Mononuclear cell (primary cell): ENCODE measurements around the gene B4GALNT1. TPM values are rescaled to one million over a fixed set of nuclear protein-coding genes. Genes with fewer than 3 reads are reported as not detected.
"Not testable (repeated sequence)": the region's sequence is repeated elsewhere in the genome, so short reads cannot be mapped to it uniquely, and the experiment has no call there.

Experiments used
- H3K27me3 ChIP-seq: 2 replicates; pipeline ENCODE4 v1.6.0; 2011; ENCODE audit warnings: low read length, control low read depth; ENCODE audit not compliant: insufficient read depth
- H3K4me1 ChIP-seq: 2 replicates; pipeline ENCODE4 v1.5.1; 2011; ENCODE audit warnings: mild to moderate bottlenecking, low read length, control low read depth; ENCODE audit not compliant: insufficient read depth
- H3K4me3 ChIP-seq: 2 replicates; pipeline ENCODE4 v1.5.1; 2011; ENCODE audit warnings: mild to moderate bottlenecking, low read length, moderate library complexity
- H3K9me3 ChIP-seq: 2 replicates; pipeline ENCODE4 v1.5.1; 2011; ENCODE audit warnings: low read depth, mild to moderate bottlenecking, control low read depth, low read length
- total RNA-seq: library from RNA; depleted of rRNA; stranded (reverse); fragments of >200 nt; gene quantifications from one replicate; pipeline ENCODE4 v1.2.3, GENCODE V29; 2012

B4GALNT1 gene
- total RNA-seq, 1 donor = under 0.01 TPM

DNA sequence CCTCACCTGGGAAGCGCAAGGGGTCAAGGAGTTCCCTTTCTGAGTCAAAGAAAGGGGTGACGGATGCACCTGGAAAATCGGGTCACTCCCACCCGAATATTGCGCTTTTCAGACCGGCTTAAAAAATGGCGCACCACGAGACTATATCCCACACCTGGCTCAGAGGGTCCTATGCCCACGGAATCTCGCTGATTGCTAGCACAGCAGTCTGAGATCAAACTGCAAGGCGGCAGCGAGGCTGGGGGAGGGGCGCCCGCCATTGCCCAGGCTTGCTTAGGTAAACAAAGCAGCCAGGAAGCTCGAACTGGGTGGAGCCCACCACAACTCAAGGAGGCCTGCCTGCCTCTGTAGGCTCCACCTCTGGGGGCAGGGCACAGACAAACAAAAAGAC is 13.7 kb upstream of the B4GALNT1 start:
- H3K9me3 ChIP-seq, H3K4me1 ChIP-seq, H3K27me3 ChIP-seq, H3K4me3 ChIP-seq: not testable (repeated sequence)

DNA sequence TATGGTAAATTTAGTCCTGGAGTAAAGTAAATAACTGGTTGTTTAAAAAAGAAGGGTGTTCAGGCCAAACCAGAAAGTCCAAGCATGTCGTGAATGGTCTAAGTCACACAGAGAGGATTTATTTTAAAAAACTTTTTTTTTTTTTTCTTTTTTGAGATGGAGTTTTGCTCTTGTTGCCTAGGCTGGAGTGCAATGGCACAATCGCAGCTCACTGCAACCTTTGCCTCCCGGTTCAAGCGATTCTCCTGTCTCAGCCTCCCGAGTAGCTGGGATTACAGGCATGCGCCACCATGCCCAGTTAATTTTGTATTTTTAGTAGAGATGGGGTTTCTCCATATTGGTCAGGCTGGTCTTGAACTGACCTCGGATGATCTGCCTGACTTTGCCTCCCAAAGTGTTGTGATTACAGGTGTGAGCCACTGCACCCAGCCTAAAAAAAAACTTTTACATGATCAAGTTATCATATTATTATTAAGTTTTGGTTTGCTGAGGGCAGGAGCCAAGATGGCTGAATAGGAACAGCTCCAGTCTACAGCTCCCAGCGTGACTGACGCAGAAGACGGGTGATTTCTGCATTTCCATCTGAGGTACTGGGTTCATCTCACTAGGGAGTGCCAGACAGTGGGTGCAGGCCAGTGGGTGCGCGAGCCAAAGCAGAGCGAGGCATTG is 13.1 kb upstream of the B4GALNT1 start:
- not testable (repeated sequence) for H3K9me3 ChIP-seq, H3K4me1 ChIP-seq, H3K27me3 ChIP-seq, H3K4me3 ChIP-seq

DNA sequence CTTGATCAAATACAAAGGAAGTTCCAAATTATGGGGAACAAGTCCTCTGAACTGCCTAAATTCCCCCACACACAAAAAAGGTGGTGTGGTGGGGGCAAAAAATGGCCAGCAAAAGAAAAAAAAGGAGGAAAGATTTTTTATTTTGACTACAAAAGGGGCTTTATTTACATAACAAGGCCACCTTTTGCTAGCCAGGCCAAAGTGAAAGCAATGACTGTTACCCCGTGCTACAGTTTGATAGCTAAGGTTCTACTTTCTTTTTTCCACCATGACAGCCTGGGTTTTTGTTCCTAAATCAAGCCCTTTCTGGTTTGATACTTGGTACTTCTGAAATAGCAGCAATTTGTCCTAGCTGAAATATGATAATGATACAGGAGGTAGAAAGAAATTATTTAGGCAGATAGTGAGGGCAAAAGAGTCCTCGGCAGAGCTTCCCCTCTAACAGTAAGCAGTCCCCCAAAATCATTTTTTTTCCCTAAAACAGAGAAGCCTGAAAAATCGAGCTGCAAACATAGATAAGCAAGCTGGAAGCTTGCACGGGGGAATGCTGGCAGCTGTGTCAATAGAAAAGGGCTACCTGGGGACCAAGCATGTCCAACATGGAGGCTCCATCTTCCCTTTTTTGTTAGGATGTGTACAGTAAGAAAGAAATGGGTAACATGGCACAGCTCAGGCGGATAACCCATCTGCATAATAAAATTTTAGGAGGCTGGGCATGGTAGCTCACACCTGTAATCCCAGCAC is 8.9 kb upstream of the B4GALNT1 start:
- Histone ChIP-seq H3K9me3 (peaks cover 5% of the 10 kb centered on the region), H3K27me3 (peaks cover 6% of the 10 kb centered on the region), H3K4me1 (no peaks in the 10 kb centered on the region), H3K4me3 (no peak overlapping the region)

DNA sequence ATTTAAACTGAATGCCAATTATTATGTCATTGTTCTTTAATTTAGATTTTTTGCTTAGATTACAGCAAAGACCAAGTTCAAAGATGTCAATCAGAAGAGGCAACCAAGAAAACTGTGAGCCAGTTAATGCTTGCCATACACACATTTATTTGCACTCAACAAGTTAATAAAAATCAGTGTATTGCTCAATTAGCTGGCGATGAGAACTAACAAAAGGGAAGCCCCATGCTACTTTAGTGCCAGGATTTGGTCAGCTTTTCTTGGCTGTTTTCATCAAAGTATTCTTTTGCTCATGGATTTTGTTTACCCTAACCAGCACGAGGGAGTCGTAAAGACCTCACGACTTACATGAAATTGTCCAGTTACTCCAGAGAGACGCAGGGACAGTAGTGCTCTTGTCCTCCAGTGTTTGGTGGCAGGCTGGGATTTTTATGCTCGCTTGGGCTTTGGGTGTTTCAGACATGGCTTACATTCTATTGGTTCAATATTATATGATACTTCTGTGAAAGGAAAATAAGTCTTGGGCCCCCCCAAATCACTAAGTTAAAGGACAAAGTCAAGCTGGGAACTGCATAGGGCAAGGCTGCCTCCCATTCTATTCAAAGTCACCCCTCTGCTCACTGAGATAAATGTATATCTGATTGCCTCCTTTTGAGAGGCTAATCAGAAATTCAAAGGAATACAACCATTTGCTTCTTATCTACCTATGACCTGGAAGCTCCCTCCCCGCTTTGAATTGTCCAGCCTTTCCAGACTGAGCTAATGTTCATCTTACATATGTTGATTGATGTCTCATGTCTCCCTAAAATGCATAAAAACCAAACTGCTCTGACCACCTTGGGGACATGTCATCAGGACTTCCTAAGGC is 7.4 kb upstream of the B4GALNT1 start:
- H3K4me1 ChIP-seq = no peaks in the 10 kb centered on the region
- H3K27me3 ChIP-seq = peaks cover 12% of the 10 kb centered on the region
- H3K9me3 ChIP-seq = peaks cover 5% of the 10 kb centered on the region
- no peak overlapping the region for H3K4me3 ChIP-seq

DNA sequence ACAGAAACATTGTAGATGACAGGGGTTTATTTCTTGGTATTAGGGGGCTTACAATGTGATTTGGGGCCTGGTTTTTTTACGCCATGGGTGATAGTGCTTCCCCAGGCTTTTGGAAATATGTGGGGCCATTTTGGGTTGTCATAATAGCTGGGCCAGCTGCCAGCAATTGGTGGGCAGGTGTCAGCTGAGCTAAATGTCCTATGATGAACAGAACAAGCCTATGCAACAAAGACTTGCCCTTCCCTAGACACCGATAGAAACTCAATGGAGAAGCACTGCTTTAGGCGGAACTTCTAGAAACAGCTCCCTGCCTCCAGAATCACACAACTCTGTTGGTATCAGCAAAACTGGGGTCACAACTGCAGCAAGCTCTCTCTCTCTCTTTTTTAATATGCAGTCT is 5.1 kb upstream of the B4GALNT1 start:
- Histone ChIP-seq H3K4me3 (no peak overlapping the region), H3K9me3 (no peaks in the 10 kb centered on the region), H3K4me1 (peaks cover 6% of the 10 kb centered on the region), H3K27me3 (peaks cover 25% of the 10 kb centered on the region)

DNA sequence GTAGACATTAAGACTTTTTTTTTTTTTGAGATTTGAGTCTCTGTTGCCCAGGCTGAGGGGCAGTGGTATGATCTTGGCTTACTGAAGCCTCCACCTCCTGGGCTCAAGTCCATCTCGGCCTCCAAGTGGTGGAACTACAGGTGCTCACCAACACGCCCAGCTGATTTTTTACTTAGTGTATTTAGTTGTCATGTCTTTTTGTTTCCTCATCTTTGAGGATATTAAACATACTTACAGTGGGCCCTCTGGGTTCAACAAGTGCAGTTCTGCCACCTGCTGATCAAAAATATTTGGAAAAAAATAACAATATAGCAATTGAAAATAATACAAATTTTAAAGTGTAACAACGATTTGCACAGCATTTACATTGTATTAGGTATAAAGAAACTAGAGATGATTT is 4.4 kb upstream of the B4GALNT1 start:
- no peak overlapping the region for H3K4me3 ChIP-seq
- peaks cover 32% of the 10 kb centered on the region for H3K27me3 ChIP-seq
- no peaks in the 10 kb centered on the region for H3K9me3 ChIP-seq

DNA sequence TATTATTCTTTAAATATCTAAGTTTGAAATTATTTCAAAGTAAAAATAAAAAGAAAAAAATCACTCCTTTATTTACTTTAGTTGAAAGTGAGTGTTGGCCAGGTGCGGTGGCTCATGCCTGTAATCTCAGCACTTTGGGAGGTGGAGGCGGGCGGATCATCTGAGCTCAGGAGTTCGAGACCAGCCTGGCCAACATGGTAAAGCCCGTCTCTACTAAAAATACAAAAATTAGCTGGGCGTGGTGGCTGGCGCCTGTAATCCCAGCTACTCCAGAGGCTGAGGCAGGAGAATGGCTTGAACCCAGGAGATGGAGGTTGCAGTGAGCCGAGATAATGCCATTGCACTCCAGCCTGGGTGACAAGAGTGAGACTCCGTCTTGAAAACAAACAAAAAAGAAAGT is 3.7 kb upstream of the B4GALNT1 start:
- not testable (repeated sequence) for H3K4me3 ChIP-seq, H3K9me3 ChIP-seq
- peaks cover 39% of the 10 kb centered on the region for H3K27me3 ChIP-seq
- peaks cover 18% of the 10 kb centered on the region for H3K4me1 ChIP-seq

More for the DNA sequence above, 4.4 kb upstream of the B4GALNT1 start:
- peaks cover 12% of the 10 kb centered on the region for H3K4me1 ChIP-seq

DNA sequence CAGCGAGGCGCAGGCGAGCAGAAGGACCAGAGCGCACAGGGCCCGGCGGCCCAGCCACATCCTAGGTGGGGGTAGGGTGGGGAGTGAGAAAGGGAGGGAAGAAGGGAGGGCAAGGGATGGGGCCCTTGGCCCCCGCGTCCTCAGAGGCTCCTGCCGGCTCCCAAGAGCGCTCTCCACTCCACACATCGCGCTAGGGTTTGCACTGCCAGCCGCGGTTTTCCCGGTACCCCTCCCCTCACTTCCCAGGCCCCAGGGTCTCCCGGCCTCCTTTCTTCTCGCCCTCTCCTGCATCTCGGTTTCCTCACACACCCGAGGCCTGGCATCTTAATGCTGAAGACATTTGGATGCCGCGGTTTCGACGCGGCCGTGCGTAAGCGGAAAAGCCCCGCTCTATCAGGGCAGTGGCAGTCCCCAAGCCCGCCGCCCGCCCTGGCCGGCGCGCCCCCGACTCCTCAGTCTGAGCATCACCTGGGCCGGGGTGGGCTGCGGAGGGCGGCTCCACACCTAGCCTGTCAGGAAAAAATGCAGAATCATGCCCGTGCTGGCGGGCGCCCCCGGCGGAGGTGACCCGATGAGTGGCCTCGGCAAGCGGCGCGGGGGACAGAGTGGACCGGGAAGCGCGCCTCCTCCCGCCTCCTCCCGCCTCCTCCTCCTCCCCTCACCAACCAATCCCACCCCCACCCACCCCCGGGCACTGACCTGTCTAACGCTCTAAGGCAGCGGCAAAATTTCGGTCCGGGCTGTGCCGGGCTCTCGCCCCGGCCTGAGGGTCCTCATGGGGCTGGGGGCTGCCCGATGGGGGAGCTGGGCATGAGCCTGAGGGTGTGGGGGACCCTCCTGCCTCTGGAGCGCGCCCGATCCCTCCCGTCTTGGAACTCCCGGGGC is 686 bp downstream of the B4GALNT1 start:
- Histone ChIP-seq H3K9me3 (no peaks in the 10 kb centered on the region), H3K4me3 (no peak overlapping the region), H3K27me3 (peaks cover 75% of the 10 kb centered on the region), H3K4me1 (peaks cover 27% of the 10 kb centered on the region)

DNA sequence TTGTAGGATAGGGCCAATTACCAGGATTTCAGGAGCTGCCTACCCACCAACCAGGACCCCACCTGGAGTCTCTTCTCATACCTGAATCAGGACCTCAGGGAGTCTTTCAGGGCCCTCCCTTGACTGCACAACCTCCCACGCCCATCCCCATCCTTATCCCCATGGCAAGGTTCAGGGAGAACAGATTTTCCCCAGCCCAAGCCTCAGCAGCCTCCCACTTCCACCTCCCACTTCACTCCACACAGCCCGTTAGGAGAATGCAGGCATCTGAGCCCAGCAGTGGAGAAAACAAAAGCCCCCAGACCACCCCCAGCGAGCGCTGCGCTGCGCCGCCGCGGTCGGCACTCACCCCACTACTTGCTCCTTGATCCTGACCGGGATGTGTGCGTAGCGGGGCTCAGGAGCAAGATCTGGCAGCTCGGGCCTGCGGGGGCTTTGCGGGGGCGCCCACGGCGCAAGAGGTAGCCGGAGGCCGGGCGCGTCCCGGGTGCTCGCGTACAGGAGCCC is 1.4 kb downstream of the B4GALNT1 start:
- Histone ChIP-seq H3K9me3 (no peaks in the 10 kb centered on the region), H3K4me3 (no peak overlapping the region), H3K4me1 (peaks cover 29% of the 10 kb centered on the region), H3K27me3 (peaks cover 81% of the 10 kb centered on the region)

DNA sequence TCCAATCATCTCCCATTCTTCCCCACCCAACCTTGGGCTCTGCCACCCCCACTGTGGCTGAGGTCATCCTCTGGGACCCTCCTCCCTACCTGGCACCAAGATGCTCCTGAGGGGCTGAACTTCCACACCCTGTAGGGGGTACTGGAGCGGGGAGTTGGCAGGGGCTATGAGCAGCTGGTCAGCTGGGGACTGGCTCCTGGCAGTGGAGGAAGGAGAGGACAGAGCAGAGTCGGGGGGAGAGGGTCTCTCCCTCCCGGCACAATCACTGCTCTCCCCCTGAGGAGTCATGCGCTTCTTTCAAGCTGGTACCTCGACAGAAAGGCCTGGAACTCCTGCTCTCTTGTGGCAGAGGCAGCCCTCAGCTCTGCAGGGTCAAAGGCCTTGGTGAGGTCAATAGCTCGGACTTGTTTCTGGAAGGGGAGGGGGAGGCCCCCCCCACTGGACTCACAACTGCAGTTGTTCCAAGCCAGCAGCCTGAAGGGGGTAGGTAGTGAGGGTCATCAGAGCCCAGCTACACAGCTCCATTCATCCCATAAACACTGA is 2.0 kb downstream of the B4GALNT1 start:
- H3K4me1 ChIP-seq = peaks cover 29% of the 10 kb centered on the region
- peaks cover 86% of the 10 kb centered on the region for H3K27me3 ChIP-seq
- no peak overlapping the region for H3K4me3 ChIP-seq
- no peaks in the 10 kb centered on the region for H3K9me3 ChIP-seq

DNA sequence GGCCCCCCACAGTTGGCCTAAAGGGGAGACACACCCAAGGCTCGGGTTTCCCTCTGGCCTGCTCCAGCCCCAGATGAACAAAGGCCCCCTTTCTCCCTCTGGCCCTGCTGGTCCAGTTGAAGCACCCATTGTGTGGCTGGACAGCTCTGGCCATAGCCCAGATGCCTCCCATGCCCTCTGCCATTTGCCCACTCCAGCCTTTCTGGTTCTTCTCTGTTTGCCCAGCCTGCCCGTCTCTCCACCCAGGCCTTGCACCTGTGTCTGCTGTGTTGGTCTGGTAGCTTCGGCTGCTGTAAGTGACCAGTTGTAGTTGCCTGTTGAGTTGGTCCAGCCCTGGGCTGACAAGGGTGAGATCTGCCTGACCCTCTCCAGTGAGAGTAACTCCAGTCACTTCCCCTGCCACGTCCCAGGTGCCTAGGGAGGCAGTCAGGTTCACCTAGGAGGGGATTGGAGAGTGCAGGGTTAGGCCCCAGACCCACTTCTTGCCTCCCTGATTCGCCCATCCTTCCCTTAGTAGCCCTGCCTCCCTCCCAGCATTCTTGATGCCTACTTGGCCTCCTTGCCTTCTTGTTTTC is 3.0 kb downstream of the B4GALNT1 start:
- Histone ChIP-seq H3K9me3 (no peaks in the 10 kb centered on the region), H3K27me3 (peaks cover 90% of the 10 kb centered on the region), H3K4me3 (no peak overlapping the region), H3K4me1 (peaks cover 29% of the 10 kb centered on the region)

DNA sequence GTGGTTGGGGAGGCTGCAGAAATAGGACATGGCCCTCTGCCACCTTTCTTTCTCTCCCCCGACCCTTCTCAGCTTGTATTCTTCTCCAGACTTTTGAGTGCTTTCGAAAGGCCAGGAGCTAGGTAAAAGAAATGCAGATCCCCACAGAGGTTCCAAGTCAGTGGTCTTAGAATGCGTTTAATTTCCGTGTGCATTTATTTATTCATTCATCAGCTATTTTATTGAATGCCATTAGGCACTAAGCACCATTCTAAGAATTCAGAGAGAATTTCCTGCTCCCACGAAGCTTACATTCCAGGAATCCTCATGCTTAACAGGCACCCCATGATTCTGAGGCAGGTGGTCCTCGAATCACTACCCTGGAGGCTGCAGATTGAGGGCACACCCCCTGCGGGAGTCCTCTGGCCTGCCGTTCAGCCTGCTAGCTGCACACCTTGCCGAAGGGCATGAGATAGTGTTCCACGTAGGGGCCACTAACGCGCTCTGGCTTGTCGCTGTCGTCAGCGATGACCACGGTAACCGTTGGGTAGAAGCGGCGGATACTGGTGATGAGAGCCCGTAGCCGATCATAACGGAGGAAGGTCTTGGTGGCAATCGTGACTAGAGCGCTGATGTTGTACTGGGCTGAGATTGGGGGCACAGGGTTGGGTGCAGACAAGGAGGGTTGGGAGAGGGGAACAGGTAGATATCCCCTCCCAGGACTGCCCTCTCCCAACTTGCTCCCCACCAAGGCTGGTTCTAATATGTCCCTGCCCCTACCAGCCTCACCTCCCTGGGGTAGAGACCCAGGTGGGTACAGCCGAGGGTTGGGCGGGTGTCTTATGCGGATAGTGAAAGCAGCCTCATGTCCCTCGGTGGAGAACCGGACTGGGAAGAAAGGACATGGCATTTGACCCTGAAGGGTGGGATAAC is 4.5 kb downstream of the B4GALNT1 start:
- peaks cover 96% of the 10 kb centered on the region for H3K27me3 ChIP-seq
- no peak overlapping the region for H3K4me3 ChIP-seq
- peaks cover 28% of the 10 kb centered on the region for H3K4me1 ChIP-seq
- no peaks in the 10 kb centered on the region for H3K9me3 ChIP-seq
